ENCODE data around the gene TCAF1.

GRCh38 chr7:143924851-143925250 is 22.9 kb upstream of the TCAF1 start:
- TF ChIP-seq CTCF (IDR thresholded peaks at IDR 0.05) (no peak), POLR2AphosphoS5 (IDR thresholded peaks at IDR 0.05) (no peak)
